Dermis blood vessel endothelial cell (primary cell): ENCODE data around the gene KIFAP3. TPM values are rescaled to one million over a fixed set of nuclear protein-coding genes. Genes with fewer than 3 reads are reported as not detected.
"Not testable (repeated sequence)": the region's sequence is repeated elsewhere in the genome, so short reads cannot be mapped to it uniquely, and the experiment has no call there.

ENCODE experiments used
- DNase-seq: peaks from one replicate; pipeline ENCODE4 v3.0.0; 2010
- total RNA-seq: library from RNA; depleted of rRNA; stranded (reverse); fragments of >200 nt; gene quantifications from 2 replicates; pipeline ENCODE4 v1.2.3, GENCODE V29; 2014

KIFAP3 gene
- total RNA-seq, result 20.1 and 23.1 TPM in 2 replicates

- DNase-seq, result peak; percentile 98
Observed at GRCh38 chr1:170074250-170075157, at the start of gene KIFAP3. Gene KIFAP3 (minus strand): TSS chr1:170074695. CDS start chr1:170074467, 228 bp downstream.

DNA sequence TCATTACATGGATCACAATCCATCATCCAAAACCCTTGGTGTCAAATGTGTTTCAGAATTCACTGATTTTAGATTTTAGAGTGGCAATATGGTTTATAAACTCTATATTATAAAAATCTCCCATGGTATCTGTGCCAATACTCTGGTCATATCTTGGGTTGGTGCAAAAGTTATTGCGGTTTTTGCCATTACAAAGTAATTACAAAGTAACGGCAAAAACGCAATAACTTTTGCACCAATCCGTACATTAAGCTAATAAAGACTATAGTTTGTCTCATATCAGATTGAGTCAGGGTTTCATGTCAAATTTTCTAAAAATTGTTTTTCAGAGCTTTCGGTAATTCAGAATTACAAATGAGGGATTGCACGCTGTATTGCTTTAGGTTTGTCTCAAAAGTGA lies 47.9 kb upstream of the KIFAP3 start:
- DNase-seq, result no peak

GRCh38 chr1:170114906-170115305 lies 40.4 kb upstream of the KIFAP3 start:
- DNase-seq, result peak; percentile 37

- DNase-seq, result not testable (repeated sequence)
Observed at GRCh38 chr1:170113140-170113539, 38.6 kb upstream of the KIFAP3 start.

DNA sequence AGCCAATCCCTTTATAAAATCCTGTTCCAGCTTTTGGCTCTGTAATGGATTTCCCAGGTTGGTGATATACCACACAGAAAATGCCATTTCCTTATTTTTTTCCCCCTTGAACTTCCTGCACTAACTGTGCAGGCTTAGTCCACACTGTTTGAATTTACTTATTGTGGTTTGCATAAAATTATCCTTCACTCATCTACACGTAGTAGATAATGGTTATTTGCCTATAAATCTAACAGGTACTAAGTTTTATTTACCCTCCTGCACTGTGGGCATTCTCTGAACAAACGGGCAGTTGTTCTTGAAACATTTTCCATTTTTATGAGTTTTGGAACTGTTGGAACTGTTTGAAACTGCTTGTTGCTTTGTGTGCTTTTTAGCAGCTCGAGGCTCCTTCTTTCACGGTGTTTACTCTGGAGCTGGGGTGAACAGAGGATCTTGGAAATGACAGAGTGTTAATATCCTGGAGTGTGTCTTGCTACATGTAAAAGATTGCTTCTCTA lies 23.0 kb upstream of the KIFAP3 start:
- no peak for DNase-seq

- no peak for DNase-seq
Observed at GRCh38 chr1:170096806-170097340, 22.4 kb upstream of the KIFAP3 start.

DNA sequence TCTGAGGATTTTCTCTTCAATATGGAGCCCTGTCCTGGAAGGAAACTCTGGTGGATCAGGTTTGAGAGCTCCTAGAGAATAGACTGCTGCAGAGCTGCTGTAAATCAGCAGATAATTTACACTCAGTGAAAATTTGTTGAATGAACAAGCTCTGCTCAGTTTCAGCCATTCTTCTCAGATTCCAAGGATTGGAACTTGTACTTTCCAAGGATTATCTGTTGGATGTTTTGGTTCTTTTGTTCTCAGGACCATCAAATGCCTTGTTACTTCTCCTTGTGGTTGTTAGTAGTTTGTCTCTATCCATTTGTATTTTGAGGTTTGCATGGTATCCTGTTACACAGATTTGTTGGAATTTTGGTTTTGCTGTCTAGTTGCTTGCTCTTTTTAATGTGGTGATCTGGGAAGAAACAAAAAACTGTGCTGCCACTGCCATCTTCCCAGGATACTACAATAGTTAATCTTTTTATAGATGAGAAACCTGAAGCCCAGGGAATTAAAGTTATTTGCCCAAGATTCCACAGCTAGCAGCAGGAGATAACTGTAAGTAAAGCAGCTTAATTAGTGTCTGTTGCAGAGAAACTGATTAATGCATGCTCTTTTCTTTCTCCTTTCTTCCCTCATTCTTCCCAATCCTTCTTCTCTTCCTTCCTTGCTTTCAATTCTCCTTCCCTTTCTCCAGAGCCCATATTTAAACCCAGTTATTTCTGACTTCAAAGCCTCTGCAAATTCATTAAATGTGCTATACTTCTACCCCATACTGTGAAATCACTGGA lies 21.7 kb upstream of the KIFAP3 start:
- DNase-seq, result no peak

GRCh38 chr1:170094697-170095616 lies 20.5 kb upstream of the KIFAP3 start:
- DNase-seq, result not testable (repeated sequence)

DNA sequence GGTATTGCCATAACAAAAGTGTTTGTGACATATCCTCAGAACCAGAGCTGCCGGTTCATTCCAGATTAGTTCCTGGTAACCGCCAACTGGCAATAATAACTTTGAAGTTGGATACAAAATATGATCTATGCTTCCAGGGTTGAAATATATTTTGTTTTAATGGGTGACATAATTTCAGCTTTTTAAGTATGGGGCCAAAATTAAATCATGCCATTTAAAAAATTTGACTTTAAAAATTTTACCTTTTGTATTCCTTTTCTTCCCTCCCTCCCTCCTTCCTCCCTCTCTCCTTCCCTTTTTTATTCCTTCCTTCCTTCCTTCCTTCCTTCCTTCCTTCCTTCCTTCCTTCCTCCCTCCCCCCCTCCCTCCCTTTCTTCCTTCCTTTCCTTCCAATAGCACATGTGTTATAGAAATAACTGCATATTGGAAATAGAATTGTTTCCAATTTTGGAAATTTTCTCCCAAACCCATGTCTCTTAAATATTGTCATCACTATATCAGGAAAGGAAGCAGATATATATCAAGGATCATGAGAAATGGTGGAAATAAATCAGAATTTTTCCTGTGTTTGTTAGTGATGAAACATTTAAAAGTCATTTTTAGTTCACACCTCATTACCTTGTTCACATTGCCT lies 12.0 kb upstream of the KIFAP3 start:
- DNase-seq, result no peak

DNA sequence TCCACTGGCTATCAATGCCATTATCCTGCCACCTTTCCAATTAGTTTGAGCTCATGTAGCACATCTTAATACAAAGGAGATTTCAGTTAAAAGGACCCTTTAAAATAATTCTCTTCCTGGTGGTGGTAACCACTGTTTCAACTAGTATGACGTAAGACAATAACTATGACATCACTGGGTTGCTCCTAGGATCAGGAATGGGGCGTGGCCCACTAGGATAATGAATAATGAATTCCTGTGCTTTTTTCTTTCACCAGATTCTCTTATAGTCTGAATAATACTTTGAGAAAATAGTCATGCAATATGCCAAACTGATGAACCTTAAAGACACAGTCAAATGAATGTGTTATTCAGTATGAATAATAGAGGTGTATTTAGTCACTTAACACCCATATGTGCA lies 10.6 kb upstream of the KIFAP3 start:
- no peak for DNase-seq

GRCh38 chr1:170078610-170079189 lies 4.2 kb upstream of the KIFAP3 start:
- no peak for DNase-seq

GRCh38 chr1:170077926-170078325 lies 3.4 kb upstream of the KIFAP3 start:
- no peak for DNase-seq

GRCh38 chr1:170076952-170077351 lies 2.5 kb upstream of the KIFAP3 start:
- DNase-seq, result not testable (repeated sequence)

DNA sequence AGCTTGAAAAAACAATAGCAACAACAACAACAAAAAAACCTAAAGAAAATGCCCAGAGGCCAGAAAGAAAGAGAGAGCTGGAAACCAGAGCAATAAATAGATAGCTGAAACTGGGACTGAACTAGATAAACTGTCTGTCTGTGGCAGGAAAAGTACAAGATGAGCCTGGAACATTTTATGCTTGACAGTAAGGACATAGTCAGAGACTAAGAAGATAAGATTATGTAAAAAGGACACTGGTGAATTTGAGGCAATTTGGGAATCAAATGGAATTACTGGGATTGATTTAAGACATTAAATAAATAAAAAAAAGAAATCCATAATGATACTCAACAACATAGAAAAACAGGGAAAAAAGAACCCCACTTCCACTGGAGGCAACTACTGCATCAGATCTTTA lies 1.7 kb upstream of the KIFAP3 start:
- DNase-seq, result no peak

DNA sequence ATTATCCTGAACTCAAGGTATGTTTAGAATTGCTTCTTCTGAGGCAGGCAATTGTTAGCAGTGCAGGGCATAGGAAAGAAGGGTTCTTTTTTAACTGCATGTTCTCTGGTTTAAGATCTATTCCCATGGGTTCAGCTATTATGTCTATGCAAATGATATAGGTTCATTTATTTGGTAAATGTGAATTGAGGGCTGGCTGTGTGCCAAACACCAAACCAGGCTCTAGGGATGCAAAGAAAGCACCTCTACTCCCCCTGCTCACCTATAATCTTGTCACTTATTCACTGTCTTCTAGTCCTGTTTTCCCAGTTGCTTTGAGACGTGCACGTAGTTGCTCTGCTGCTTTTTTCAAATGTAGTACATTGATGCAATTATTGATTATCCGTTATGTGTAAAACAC lies 691 bp upstream of the KIFAP3 start:
- DNase-seq, result peak; percentile 1

GRCh38 chr1:170073893-170074249 lies 624 bp downstream of the KIFAP3 start:
- peak; percentile 2 for DNase-seq

GRCh38 chr1:170071378-170071777 lies 3.1 kb downstream of the KIFAP3 start:
- DNase-seq, result no peak

GRCh38 chr1:170068923-170069322 lies 5.6 kb downstream of the KIFAP3 start:
- DNase-seq, result no peak

GRCh38 chr1:170067253-170067819 lies 7.2 kb downstream of the KIFAP3 start:
- peak; percentile 69 for DNase-seq

DNA sequence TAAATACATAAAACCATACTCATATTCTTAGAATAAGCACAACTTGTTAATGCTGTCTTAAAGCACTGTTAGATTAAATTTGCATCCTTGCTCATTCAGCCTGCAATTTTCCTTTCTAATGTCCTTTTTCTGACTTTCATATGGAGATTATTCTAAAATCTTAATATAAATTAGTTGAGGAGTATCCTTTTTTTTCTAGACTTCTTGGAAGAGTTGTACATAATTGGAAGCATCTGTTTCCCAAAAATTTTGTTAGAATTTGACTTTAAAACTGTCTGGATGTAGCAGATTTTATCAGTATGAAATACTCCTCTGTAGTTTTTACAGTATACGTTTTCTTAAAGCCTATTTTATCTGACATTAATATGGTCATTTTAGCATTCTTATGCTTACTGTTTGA lies 9.7 kb downstream of the KIFAP3 start:
- no peak for DNase-seq
